Stimulated activated CD4-positive, alpha-beta T cell treated with anti-CD3 and anti-CD28 coated beads, Interleukin-15, amount 100 ng/mL, for 24 hours (primary cell): ENCODE data around the gene GABBR2.
"Not testable (repeated sequence)": the region's sequence is repeated elsewhere in the genome, so short reads cannot be mapped to it uniquely, and the experiment has no call there.

Experiments used
- DNase-seq: peaks from one replicate; pipeline ENCODE4 v3.0.0-alpha.2; 2020

GABBR2 gene

DNA sequence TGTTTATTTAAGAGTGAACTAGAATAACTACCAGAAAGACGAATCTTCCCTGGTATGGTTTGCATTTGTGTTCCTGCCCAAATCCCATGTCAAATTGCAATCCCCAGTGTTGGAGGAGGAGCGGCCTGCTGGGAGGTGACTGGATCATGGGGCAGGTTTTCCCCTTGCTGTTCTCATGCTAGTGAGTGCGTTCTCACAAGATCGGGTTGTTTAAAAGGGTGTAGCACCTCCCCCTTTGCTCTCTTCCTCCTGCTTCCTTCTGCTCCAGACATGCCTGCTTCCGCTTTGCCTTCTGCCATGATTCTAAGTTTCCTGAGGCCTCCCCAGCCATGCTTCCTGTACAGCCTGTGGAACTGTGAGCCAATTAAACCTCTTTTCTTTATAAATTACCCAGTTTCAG lies 242.9 kb downstream of the GABBR2 start:
- no peak for DNase-seq

- DNase-seq: not testable (repeated sequence)
Measured at GRCh38 chr9:98464156-98464690, 244.5 kb downstream of the GABBR2 start.

- no peak for DNase-seq
Measured at GRCh38 chr9:98462310-98462709, 246.4 kb downstream of the GABBR2 start.

- no peak for DNase-seq
Measured at GRCh38 chr9:98460704-98461103, 248.0 kb downstream of the GABBR2 start.

DNA sequence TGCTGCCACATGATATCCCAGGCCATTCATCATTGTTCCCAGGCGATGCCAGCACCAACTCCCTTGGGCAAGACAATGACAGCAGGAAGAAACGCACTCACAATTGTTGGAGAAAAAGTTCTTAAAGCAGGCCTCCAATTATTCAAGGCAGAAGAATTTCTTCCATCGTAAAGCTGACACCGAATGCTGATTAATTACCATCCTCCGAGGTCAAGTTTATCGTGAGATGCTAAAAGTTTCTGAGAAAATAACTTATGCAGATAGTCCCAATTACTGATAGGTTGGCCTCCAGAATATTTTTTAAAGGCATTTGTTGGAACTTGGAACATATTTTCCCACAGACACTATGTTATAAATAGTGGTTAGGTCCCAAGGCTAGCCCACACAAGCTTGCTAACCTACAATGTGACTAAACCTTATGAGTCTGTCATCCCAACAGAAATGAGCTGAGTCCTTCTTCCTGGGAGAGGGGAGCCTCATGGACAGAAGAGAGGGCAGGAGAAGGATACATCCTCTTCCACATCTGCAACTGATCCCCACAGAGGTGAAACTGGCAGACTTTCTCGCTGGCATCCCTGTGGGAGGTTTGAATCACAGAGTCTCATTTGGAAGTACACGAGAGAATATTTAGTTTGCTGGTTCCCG lies 250.9 kb downstream of the GABBR2 start:
- DNase-seq: no peak

DNA sequence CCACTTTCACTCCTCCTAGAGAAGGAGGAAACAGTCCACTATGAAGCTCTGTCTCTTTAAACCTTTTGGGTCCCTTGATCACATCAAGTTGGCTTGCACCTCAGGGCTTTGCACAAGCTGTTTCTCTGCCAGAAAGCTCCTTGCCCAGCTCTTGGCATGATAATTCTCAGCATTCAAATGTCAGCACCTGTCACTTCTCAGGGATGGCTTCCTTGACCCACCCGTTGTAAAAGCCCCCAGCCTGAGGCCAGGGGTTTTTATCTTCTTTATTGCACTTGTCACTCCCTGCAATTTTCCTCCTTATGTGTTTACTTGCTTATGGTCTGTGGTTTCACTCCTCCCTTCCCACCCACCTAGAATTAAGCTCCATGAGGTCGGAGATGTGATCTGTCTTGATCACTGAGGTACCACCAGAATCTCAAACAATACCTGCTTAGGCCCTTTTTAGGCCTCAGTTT lies 252.6 kb downstream of the GABBR2 start:
- no peak for DNase-seq

DNA sequence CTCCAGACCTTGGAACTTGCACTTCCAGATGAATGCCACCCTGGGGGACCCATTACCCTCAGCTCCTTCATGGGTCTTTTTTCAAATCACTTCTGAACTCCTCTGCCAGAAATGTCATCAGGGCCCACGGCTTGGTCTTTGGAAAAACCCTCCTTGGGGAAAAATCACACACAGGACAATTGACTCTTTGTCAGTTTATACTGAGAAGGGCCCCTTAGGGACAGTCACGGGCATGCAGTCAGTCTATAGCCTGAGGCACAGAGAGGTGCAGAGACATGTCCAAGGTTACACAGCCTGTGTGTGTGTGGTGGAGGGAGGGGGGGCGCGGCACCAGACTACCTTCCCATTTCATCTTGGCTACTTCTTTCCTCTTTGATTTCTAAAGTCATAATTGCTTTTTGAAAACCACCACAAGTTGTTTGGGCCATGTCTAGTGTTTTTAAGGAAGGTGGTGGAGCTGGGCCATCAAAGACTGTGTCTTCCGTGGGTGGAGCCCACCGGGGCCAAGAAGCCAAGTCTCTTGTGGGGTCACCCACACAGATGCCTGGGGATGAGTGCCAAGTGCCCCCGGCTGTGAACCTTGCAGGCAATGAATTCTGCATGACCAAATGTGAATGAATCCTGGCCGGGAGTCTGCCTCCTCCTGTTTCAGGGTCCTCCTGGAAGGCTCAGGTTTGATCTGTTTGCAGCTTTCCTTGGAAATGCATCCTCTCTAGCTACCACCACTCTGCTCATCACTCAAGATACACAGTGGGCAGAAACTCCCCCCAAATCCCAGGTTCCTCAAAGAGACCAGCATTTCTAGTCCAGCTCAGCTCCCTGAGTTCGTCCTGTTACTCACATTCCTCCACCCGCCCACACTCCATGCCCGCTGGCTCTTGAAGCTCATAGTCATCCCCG lies 253.2 kb downstream of the GABBR2 start:
- peak; percentile 8 for DNase-seq

GRCh38 chr9:98453589-98454311 lies 255.0 kb downstream of the GABBR2 start:
- no peak for DNase-seq

DNA sequence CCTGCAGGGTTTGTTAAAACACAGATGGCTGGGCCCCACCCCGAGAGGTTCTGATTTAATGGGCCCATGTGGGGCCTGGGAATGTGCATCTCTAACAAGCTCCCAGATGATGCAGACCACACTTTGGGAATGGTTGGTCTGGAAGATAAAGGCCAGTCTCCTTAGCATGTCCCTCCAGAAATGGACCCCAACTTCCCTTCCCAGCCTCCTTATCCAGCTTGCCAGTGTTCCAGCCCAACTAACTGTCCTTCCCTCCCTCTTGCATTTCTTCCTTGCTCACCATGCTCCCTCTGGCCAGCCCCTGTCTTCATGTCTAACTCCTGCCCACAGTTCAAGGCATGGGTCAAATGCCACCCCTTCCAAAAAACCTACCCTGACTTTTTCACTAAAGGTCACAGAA lies 257.2 kb downstream of the GABBR2 start:
- no peak for DNase-seq

DNA sequence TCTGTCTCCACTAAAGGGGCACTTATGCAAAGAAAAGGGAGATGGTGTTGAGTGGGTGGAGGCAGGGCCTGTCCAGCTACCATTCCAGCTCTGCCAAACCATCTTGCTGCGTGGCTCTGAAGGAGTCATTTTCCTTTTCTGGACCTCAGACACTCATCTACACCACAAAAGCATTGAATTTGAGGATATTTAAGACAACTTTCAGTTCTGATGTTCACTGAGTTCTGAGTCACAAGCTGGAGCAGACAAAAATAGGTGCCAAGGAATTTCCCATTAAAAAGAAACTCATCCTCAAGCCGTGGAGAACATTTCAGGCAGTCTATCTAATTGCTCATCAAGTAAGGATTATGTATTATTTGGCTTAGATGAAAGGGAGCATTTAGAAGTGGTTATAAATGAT lies 258.2 kb downstream of the GABBR2 start:
- no peak for DNase-seq

DNA sequence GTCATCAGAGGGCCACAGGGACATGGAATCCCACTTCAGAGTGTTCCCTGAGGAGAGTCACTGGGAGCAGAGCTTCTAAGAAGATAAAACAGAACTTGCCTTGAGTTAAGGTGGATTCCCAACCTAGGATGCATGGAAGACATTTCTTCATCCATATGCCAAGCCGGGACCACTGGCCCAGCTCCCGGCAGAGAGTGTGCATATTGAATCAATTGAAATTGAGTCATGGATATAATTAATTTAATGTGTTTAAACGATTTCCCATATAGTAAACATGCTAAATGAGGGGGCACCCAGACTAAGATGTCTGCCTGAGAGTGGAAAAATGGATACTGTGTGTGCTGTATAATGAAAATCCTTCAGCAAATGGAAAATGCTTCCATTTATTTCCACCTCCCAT lies 258.9 kb downstream of the GABBR2 start:
- no peak for DNase-seq

DNA sequence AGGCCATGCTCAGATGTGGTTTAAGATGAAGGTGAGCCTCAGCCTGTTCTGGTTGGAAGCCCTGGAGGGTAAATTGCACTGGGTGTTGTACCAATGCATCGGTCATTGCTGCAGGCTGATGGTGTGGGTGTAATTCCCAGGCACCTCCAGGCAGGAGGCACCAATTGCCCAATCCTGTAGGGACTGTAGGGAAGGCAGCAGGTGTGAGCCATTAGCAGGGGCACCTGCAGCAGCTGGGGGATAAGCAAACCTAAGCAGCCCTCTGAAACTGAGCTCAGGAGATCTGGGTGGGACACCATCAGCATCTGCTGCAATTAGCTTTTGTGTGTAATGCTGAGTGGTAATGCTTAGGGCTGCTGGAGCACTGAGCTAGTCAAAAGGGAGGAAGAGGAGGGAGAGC lies 263.2 kb downstream of the GABBR2 start:
- no peak for DNase-seq

GRCh38 chr9:98444601-98445000 lies 264.1 kb downstream of the GABBR2 start:
- no peak for DNase-seq

GRCh38 chr9:98442541-98442940 lies 266.2 kb downstream of the GABBR2 start:
- DNase-seq: no peak

DNA sequence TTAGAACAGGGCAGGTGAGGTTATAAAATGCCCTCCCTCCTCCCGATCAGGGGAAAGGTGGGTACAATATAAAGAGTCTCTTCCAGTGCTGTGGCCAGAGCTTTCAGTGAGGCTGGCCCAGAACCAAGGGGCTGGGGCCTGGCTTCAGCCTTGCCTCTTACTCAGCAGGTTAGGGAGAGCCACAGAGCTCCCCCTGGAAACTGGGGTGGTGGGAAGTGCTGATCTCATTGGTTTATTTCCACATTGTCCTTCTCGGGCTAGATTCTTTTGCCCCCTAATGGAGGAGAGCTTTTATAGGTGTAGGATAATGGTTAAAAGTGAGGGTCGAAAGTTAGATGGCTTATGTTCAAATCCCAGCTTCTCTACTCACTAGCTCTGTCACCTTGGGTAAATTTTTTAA lies 266.6 kb downstream of the GABBR2 start:
- DNase-seq: no peak

DNA sequence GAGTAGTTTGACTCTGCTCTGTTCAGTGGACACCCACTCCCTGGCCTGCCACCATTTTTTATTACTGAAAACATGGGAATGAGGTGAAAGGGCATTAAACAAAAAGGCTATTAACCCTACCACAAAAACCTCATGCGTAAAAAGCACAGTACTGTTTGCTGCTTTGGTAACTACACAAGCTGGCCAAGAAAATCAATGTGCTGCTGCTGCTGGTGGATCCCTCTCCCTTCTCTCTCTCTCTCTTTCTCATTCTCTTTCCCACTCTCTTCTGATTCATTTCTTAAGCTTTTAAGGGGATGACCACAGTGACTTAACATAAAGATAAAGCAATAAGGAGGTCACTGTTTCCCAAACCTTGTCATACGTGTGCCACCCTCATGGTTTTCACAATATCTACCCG lies 270.1 kb downstream of the GABBR2 start:
- no peak for DNase-seq

DNA sequence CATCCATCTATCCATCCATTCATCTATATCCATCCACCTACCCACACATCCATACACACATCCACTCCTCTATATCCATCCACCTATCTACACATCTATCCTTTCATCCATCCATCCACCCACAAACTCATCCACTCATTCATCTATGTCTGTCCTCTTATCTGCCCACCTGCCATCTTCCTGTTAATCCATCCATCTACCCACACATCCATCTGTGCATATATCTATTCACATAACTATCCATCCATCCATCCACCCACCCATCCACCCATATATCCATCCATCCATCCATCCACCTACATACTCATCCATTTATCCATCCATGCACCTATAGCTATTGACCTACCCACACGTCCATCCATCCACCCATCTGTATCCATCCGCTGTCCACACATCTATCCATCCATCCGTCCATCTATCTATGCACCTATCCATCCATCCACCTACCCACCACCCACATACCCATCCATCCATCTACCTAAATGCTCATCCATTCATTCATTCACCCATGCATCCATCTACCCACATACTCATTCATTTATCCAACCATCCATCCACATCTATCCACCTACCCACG lies 271.2 kb downstream of the GABBR2 start:
- no peak for DNase-seq

GRCh38 chr9:98432960-98433359 lies 275.8 kb downstream of the GABBR2 start:
- DNase-seq: no peak

- no peak for DNase-seq
Measured at GRCh38 chr9:98432134-98432533, 276.6 kb downstream of the GABBR2 start.

DNA sequence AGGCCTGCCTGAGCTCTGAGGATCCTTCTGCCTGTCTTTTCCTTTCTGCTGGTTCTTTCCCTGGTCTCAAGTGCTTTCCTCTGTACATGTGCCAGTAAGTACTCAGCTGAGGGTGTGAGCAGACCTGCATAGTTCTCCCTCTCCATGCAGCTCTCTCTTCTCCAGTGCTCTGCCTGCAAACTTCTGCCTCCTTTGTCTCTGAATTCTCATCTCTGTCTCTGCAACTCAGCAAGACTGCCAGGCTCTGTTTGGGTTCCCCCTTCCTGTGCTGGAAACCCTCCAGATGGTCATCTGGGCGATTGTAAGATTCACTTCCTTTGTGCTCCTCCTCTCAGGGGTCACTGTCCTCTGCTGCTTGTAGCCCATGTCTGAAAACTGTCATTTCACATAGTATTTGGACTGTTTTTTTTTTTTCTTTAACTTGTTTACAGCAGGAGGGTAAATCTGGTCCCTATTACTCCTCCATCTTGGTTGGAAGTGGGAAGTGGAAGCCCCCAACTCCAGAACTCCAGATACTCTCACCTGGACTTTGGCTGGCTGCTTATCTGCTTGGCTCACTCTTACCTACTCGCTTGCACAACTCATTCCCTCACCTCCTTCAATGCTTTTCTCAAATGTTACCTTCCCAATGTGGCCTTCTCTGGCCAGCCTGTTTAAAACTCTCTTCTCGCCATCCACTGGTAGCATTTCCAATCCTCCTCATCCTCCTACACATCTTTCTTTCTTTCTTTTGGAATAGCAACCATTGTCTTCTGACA lies 278.0 kb downstream of the GABBR2 start:
- DNase-seq: no peak

GRCh38 chr9:98429613-98430012 lies 279.1 kb downstream of the GABBR2 start:
- DNase-seq: no peak

DNA sequence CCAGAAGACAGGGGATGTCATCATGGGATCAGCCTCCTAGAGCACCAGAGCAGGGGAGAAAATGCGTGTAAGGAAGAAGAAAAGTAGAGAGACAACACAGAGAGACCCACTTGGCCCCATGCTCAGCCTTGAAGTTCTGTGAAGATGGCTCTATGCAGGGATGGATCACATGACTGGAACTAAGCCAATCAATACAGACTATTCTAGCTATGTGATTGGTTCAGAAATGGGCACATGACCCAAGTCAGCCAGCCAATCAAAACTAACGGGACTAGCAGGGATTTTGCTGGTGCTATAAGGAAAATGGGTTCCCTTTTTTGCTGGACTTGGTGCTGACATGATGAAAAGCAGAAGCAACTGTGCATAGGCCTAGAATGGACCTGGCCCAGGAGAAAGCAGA lies 280.3 kb downstream of the GABBR2 start:
- DNase-seq: no peak
